IPS-NIHi7 (cell line): ENCODE measurements around the gene THSD8.
"Not testable (repeated sequence)": the region's sequence is repeated elsewhere in the genome, so short reads cannot be mapped to it uniquely, and the experiment has no call there.

Source experiments
- DNase-seq: peaks from one replicate; pipeline ENCODE4 v3.0.0; 2012; ENCODE audit warnings: mixed read lengths; ENCODE audit errors: extremely low spot score

Gene THSD8

GRCh38 chr19:12825254-12826131, 23.6 kb downstream of the THSD8 start:
- DNase-seq: peak; percentile 95

- peak; percentile 75 for DNase-seq
These were observed 26.6 kb downstream of the THSD8 start for GRCh38 chr19:12828494-12828893.

DNA sequence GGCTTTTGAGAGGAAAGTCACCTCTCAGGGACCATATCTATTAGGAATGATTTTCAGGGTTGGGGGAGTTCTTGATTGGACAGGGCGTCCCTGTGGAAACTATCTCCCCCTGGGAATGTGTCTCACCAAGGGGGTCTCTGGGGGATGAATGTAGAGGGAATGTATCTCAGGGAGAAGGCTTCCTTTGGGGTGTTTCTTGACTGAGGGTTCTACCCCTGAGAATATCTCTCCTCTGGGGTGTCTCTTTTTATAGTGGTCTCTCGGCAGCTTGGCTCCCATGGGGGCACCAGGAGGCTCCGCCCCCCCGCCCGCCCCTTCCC, 31.5 kb downstream of the THSD8 start:
- DNase-seq: no peak

GRCh38 chr19:12833738-12834565, 32.1 kb downstream of the THSD8 start:
- peak; percentile 67 for DNase-seq

DNA sequence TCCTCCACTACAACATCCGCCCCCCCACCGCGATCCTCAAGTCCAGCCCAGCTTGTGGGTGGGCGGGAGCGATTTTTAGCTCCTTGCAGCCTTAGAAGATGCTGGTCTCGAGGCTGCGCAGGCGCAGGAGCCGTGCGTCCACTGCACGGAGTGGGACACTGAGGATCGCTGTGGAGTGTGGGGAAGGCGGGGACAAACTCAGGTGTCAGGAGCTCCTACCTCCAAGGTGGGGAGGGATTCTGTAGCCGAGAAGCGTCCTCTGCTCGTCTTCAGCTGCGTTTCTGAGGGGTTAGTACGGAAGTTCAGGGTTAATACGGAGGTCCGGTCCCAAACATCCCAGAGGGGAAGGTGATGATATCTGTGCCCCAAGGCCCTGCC, 32.7 kb downstream of the THSD8 start, which contains the start of gene RTBDN:
Gene RTBDN (minus strand): TSS at position 14 of the 378 bp plus-strand sequence. CDS start 4,600 bp downstream, outside the sequence.
- no peak for DNase-seq

GRCh38 chr19:12834976-12835757, 33.3 kb downstream of the THSD8 start:
- peak; percentile 50 for DNase-seq

DNA sequence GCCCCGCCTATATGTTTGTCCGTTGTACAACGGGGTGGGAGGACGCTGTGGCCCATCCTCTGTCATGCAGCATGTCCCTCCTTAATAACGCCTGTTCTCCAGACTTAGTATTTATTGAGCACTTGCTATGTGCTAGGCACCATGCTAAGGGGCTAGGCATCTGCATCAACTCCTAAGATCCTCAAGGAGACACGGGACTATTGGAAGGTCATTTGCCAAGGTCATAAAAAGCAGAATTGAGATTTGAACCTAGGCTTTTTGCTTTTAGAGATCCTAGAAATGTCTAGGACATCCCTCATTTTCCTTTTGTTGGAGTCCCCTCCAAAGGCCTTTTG, 34.6 kb downstream of the THSD8 start:
- no peak for DNase-seq

DNA sequence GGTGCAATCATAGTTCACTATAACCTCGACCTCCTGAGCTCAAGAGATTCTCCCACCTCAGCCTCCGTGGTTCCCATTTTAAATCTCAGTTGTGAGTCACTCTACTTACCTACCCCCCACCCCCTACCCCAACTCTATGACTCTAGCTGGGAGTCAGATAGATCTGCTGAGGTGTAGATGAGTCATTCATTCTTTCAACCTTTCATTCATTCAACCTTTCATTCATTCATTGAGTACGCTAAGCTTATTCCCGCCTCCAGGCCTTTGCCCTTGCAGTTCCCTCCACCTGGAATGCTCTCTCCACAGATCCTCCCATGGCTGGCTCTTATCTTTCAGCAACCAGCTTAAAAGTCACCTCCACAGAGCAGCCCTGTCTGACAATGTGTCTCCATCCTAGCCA, 35.4 kb downstream of the THSD8 start:
- no peak for DNase-seq

DNA sequence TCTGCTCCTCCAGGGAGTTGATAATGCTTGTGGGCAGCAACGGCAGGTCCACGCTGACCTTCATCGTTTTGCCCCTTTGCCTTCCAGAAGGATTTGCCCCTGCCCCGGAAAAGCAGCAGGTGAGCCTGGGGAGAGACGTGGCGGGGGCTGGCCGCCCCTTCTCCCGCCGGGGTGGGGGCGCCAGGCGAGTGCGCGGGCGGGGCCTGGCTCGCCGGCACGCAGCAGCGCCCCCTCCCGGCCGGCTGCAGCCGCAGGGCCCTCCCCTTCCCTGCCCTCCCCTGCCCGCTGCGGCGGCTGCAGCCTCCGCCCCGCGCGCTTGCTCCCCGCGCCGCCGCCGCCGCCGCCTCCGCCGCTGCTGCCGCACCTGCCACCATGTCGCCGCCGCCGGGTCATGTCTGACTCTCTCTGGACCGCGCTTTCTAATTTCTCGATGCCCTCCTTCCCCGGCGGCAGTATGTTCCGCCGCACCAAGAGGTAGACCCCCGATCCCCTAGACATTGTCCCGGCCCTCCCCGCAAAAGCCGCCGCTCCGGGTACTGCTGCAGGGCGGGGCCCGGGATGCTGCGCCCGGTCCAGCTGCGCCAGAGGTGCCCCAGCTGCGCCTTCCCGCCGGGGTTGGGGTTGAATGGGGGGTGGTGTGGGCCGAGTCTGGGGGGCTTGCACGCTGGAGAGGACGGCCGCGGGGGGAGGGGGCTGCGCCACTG, 36.5 kb downstream of the THSD8 start, which contains the start of gene MAST1:
Gene MAST1 (plus strand): TSS at position 334 of the 704 bp plus-strand sequence. CDS start 58 bp downstream, at position 392.
- peak; percentile 75 for DNase-seq

- no peak for DNase-seq
These were observed 37.3 kb downstream of the THSD8 start for GRCh38 chr19:12838886-12839756.

GRCh38 chr19:12840091-12841079, 38.5 kb downstream of the THSD8 start:
- DNase-seq: peak; percentile 86

DNA sequence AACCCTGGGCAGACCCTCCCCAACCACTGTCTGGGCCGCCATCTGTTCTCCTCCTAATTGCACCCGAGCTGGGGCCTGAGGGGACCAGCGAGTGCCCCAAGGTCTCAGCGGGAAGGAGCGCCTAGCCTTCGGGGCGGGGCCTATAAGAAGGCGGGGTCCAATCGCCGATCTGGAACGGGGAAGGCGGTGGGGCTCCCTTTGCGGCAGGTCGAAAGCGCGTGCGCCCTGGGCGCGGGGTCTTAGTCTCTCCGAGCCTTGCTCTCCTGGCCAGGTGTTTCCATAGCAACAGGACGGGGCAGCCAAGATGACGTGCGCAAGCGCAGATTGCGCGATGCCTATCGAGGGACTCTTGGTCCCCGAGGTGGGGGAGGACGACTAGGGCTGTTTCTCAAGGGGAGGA, 39.2 kb downstream of the THSD8 start:
- peak; percentile 93 for DNase-seq

- no peak for DNase-seq
These were observed 40.6 kb downstream of the THSD8 start for GRCh38 chr19:12842511-12842910.

DNA sequence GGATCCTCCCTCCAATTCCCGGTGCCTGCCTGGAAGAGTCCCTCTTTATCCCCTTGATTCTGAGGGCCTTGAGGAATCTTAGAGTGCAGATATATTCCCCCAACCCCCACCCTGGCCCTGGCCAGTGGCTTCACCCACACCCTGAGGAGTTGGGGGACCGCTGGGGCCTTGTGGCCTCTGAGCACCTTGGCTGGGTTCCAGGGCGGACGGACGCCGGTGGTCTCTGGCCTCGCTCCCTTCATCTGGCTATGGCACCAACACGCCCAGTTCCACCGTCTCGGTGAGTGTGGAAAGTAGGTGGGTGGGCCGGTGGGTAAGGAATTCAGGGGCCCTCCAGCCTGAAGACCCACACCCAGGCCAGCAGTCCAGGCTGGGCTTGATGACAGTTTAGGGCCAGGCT, 41.5 kb downstream of the THSD8 start:
- DNase-seq: no peak

- DNase-seq: no peak
These were observed 42.3 kb downstream of the THSD8 start for GRCh38 chr19:12843999-12844732.

- DNase-seq: not testable (repeated sequence)
These were observed 44.7 kb downstream of the THSD8 start for GRCh38 chr19:12846613-12847012.

DNA sequence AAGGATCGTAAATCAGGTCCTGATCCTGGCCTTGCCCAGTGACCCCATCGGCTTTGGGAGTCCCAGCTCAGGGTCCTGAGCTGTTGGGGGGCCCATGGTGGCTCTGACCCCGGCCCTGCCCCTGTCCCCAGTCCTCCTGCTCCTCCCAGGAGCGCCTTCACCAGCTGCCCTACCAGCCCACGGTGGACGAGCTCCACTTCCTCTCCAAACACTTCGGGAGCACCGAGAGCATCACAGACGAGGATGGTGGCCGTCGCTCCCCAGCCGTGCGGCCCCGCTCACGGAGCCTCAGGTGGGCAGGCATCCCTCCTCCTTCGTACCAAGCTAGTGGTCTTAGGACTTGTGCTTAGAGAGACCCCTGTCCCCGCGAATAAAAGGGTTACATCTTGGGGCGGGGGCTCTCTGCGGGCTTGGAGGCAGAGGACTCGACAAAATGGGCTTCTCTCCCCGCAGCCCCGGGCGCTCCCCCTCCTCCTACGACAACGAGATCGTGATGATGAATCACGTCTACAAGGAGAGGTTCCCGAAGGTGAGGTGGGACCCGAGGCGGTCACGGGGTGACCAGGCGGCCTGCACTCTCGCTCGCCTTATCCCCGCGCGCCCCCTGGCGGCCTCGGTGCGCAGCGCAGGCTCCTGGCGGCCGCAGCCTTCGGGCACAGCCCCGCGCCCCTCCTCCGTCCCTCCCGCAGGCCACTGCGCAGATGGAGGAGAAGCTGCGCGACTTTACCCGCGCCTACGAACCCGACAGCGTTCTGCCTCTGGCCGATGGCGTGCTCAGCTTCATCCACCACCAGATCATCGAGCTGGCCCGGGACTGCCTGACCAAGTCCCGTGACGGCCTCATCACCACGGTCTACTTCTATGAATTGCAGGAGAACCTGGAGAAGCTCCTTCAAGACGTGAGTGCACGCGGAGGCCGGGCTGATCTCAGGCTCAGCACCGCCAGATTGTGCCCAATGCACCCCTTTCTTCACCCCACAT, 45.6 kb downstream of the THSD8 start:
- DNase-seq: peak; percentile 96
